GM23338 (cell line): ENCODE results near the gene PSMA7. TPM values are rescaled to one million over a fixed set of nuclear protein-coding genes. Genes with fewer than 3 reads are reported as not detected.

Source experiments
- ATAC-seq: fragments of 200-7000 bp; cut with Tn5 transposase; 3 replicates; pipeline ENCODE4 v1.9.1; 2020
- DNase-seq: peaks from one replicate; pipeline ENCODE4 v3.0.0-alpha.2; 2015; ENCODE audit warnings: low spot score
- H2AFZ ChIP-seq: fragments of 200-600 bp; sonication (generic); 2 replicates; pipeline ENCODE4 v1.8.0; 2016; ENCODE audit warnings: antibody characterized with exemption, mild to moderate bottlenecking, moderate library complexity
- H3F3A ChIP-seq: fragments of 200-600 bp; sonication (generic); replicated peaks from 2 replicates; pipeline ENCODE4 v1.8.0; 2017; ENCODE audit warnings: antibody characterized with exemption, mixed run types, low read depth
- H3K27ac ChIP-seq: fragments of 200-600 bp; sonication (generic); 2 replicates; pipeline ENCODE4 v1.6.1; 2016; ENCODE audit warnings: low read depth
- H3K27me3 ChIP-seq: fragments of 200-600 bp; sonication (generic); 2 replicates; pipeline ENCODE4 v1.8.0; 2016; ENCODE audit warnings: mild to moderate bottlenecking, mixed run types, moderate library complexity; ENCODE audit not compliant: insufficient read depth
- H3K36me3 ChIP-seq: fragments of 200-600 bp; sonication (generic); 2 replicates; pipeline ENCODE4 v1.8.0; 2016; ENCODE audit warnings: mild to moderate bottlenecking; ENCODE audit not compliant: insufficient read depth
- H3K4me1 ChIP-seq: fragments of 200-600 bp; sonication (generic); 2 replicates; pipeline ENCODE4 v1.8.0; 2016; ENCODE audit warnings: mild to moderate bottlenecking, moderate library complexity; ENCODE audit not compliant: insufficient read depth
- H3K4me2 ChIP-seq: fragments of 200-600 bp; sonication (generic); 2 replicates; pipeline ENCODE4 v1.7.1; 2017; ENCODE audit warnings: mixed run types
- H3K4me3 ChIP-seq: fragments of 200-600 bp; sonication (generic); 2 replicates; pipeline ENCODE4 v1.6.1; 2016; ENCODE audit warnings: mixed run types
- H3K79me2 ChIP-seq: fragments of 200-600 bp; sonication (generic); replicated peaks from 2 replicates; pipeline ENCODE4 v1.8.0; 2017; ENCODE audit warnings: mild to moderate bottlenecking; ENCODE audit not compliant: insufficient read depth
- H3K9me2 ChIP-seq: fragments of 200-600 bp; sonication (generic); 2 replicates; pipeline ENCODE4 v1.8.0; 2017; ENCODE audit not compliant: insufficient read depth
- H4K20me1 ChIP-seq: fragments of 200-600 bp; sonication (generic); replicated peaks from 2 replicates; pipeline ENCODE4 v1.8.0; 2017; ENCODE audit warnings: mild to moderate bottlenecking; ENCODE audit not compliant: insufficient read depth
- H3K27ac Mint-ChIP-seq: 2 replicates; pipeline ENCODE4 v1.8.0; 2020; ENCODE audit warnings: inconsistent platforms, mild to moderate bottlenecking, moderate library complexity, mixed read lengths
- H3K27me3 Mint-ChIP-seq: 3 replicates; pipeline ENCODE4 v1.8.0; 2022; ENCODE audit warnings: low read depth, mild to moderate bottlenecking, moderate library complexity, mixed read lengths, inconsistent platforms; ENCODE audit not compliant: insufficient read depth, poor library complexity
- H3K36me3 Mint-ChIP-seq: 3 replicates; pipeline ENCODE4 v1.8.0; 2021; ENCODE audit warnings: low read depth, mild to moderate bottlenecking, inconsistent platforms, moderate library complexity, mixed read lengths
- H3K4me1 Mint-ChIP-seq: 3 replicates; pipeline ENCODE4 v1.8.0; 2020; ENCODE audit warnings: mild to moderate bottlenecking, inconsistent platforms, mixed read lengths
- H3K4me3 Mint-ChIP-seq: 3 replicates; pipeline ENCODE4 v1.8.0; 2021; ENCODE audit warnings: moderate library complexity, mild to moderate bottlenecking, inconsistent platforms, mixed read lengths
- H3K9me3 Mint-ChIP-seq: 3 replicates; pipeline ENCODE4 v1.8.0; 2020; ENCODE audit warnings: moderate library complexity, mild to moderate bottlenecking, inconsistent platforms, mixed read lengths
- CREB1 ChIP-seq: fragments of 250-450 bp; sonication (Bioruptor Pico); IDR thresholded peaks from 2 replicates; pipeline ENCODE4 v1.5.0; 2020; ENCODE audit warnings: low read depth, mild to moderate bottlenecking, moderate library complexity
- EZH2 ChIP-seq: fragments of 200-600 bp; sonication (generic); IDR thresholded peaks from one replicate; pipeline ENCODE4 v1.8.0; 2017; ENCODE audit warnings: antibody characterized with exemption, mild to moderate bottlenecking, low read depth; ENCODE audit not compliant: unreplicated experiment
- EZH2phosphoT487 ChIP-seq: fragments of 200-600 bp; sonication (generic); IDR thresholded peaks from one replicate; pipeline ENCODE4 v1.8.1; 2018; ENCODE audit warnings: antibody characterized with exemption; ENCODE audit not compliant: unreplicated experiment
- JUNB ChIP-seq: IDR thresholded peaks from one replicate; pipeline ENCODE4 v1.6.1; 2016; ENCODE audit warnings: antibody characterized with exemption; ENCODE audit not compliant: unreplicated experiment
- POLR2AphosphoS5 ChIP-seq: IDR thresholded peaks from 2 replicates; pipeline ENCODE4 v1.6.1; 2016; ENCODE audit warnings: antibody characterized with exemption, low read depth
- REST ChIP-seq: IDR thresholded peaks from one replicate; pipeline ENCODE4 v1.6.1; 2018; ENCODE audit warnings: antibody characterized with exemption; ENCODE audit not compliant: unreplicated experiment
- STAT1 ChIP-seq: IDR thresholded peaks from one replicate; pipeline ENCODE4 v1.6.1; 2016; ENCODE audit warnings: antibody characterized with exemption; ENCODE audit not compliant: unreplicated experiment
- ZNF114 ChIP-seq: fragments of 250-450 bp; sonication (Bioruptor Pico); IDR thresholded peaks from 2 replicates; pipeline ENCODE4 v1.5.0; 2020; ENCODE audit warnings: mild to moderate bottlenecking, moderate library complexity
- ZNF331 ChIP-seq: fragments of 250-450 bp; sonication (Bioruptor Pico); IDR thresholded peaks from 2 replicates; pipeline ENCODE4 v1.5.0; 2020; ENCODE audit warnings: low read depth, mild to moderate bottlenecking, moderate library complexity
- ZNF462 ChIP-seq: fragments of 250-450 bp; sonication (Bioruptor Pico); IDR thresholded peaks from 2 replicates; pipeline ENCODE4 v1.5.0; 2020; ENCODE audit warnings: mild to moderate bottlenecking, moderate library complexity
- polyA plus RNA-seq: library from polyadenylated mRNA; unstranded; fragments of >200 nt; fragmentation: Nextera tagmentation; extraction: Ambion mirVana; gene quantifications from 2 replicates; pipeline ENCODE4 v1.2.1, GENCODE V29; 2016
- total RNA-seq: library from RNA; depleted of rRNA; stranded (reverse); fragments of >200 nt; shearing (Covaris generic); gene quantifications from 2 replicates; pipeline ENCODE4 v1.2.3, GENCODE V29; 2014
- TF ChIP-seq, protein P1 (sequence below): IDR thresholded peaks from 2 replicates; pipeline ENCODE4 v1.6.1; 2016; ENCODE audit warnings: antibody characterized with exemption
- TF ChIP-seq, protein P2 (sequence below), 2 experiments: fragments of 200-600 bp in 1 of 2; sonication (generic) in 1 of 2; conservative IDR thresholded peaks; 2 replicates each; pipeline versions ENCODE4 v1.5.1 to v1.6.1; 2016 to 2017; ENCODE audit warnings: antibody characterized with exemption in 2 of 2, low read depth in 2 of 2, mild to moderate bottlenecking in 2 of 2, moderate library complexity in 1 of 2

Gene PSMA7
- total and polyA plus RNA-seq, 2 experiments from 2014 or later = 357 to 628 TPM

DNA sequence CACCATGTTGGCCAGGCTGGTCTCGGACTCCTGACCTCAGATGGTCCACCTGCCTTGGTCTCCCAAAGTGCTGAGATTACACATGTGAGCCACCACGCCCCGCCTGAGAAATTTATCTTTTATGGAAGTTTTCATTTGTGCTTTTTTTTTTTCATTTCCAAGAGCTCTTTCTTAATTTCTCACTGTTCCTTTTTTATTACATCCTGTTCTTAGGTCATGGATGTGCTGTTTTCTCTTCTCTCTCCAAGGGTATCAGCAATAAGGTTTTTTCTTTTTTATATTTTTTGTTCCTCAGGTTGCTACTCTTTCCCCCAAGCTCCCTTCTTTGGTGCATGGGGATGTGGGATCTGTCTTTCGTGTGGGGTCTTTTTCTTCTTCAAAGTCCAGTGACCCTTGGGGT is 42.1 kb downstream of the PSMA7 start (continued):
- TF ChIP-seq ZNF462 (CRISPR knock-in tag) (no peak), EZH2phosphoT487 (no peak), JUNB (no peak)

DNA sequence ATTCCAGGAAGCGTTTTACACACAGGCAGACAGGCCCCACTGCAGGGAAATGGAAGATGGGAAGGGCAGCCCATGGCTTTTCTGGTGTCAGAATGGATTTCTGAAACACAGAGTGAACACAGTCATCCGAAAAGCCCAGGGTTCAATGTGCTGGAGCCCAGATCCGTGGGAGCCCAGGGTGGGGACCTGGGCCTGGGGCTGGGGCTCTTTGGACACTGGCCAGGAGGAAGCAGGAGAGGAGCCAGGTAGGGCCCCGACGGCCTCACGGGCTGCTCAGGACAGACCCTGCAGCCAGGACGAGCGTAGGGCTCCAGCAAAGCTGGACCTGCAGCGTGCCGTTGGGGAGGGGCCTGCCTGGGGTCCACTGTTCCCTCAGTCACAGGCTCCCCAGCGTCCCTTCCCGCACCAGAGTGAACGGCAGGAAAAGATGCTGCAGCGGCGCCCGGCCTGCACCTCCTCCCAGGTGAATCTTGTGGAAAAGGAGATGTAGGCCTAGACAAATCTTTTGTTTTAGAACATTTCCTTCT is 45.2 kb downstream of the PSMA7 start:
- H3F3A ChIP-seq = no peaks in the 10 kb centered on the region
- no peak overlapping the region; the same call in 1 of the 2 replicates for H2AFZ ChIP-seq
- no peaks in the 10 kb centered on the region for H3K9me2 ChIP-seq
- no peaks in the 10 kb centered on the region for H3K79me2 ChIP-seq
- no peak overlapping the region for H3K4me2 ChIP-seq
- no peaks in the 10 kb centered on the region; the same call in 2 of the 3 replicates for H3K36me3 Mint-ChIP-seq
- no peaks in the 10 kb centered on the region; the same call in 2 of the 3 replicates for H3K4me1 Mint-ChIP-seq
- H3K27ac Mint-ChIP-seq = no peak overlapping the region
- no peak overlapping the region for H3K4me3 Mint-ChIP-seq
- no peaks in the 10 kb centered on the region; the same call in 2 of the 3 replicates for H3K9me3 Mint-ChIP-seq
- H3K4me3 ChIP-seq = no peak overlapping the region
- ATAC-seq (peak; percentile 68), DNase-seq (peak; percentile 33)
- no peaks in the 10 kb centered on the region for H3K4me1 ChIP-seq
- H3K27me3 Mint-ChIP-seq = peaks cover 8% of the 10 kb centered on the region
- TF ChIP-seq EZH2phosphoT487 (no peak), EZH2 (no peak), CREB1 (CRISPR knock-in tag) (no peak), ZNF114 (no peak), ZNF331 (CRISPR knock-in tag) (no peak), POLR2AphosphoS5 (no peak), JUNB (no peak), REST (no peak), STAT1 (no peak)
- TF ChIP-seq, protein P1, sequence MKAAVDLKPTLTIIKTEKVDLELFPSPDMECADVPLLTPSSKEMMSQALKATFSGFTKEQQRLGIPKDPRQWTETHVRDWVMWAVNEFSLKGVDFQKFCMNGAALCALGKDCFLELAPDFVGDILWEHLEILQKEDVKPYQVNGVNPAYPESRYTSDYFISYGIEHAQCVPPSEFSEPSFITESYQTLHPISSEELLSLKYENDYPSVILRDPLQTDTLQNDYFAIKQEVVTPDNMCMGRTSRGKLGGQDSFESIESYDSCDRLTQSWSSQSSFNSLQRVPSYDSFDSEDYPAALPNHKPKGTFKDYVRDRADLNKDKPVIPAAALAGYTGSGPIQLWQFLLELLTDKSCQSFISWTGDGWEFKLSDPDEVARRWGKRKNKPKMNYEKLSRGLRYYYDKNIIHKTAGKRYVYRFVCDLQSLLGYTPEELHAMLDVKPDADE = no peak
- TF ChIP-seq, protein P2, sequence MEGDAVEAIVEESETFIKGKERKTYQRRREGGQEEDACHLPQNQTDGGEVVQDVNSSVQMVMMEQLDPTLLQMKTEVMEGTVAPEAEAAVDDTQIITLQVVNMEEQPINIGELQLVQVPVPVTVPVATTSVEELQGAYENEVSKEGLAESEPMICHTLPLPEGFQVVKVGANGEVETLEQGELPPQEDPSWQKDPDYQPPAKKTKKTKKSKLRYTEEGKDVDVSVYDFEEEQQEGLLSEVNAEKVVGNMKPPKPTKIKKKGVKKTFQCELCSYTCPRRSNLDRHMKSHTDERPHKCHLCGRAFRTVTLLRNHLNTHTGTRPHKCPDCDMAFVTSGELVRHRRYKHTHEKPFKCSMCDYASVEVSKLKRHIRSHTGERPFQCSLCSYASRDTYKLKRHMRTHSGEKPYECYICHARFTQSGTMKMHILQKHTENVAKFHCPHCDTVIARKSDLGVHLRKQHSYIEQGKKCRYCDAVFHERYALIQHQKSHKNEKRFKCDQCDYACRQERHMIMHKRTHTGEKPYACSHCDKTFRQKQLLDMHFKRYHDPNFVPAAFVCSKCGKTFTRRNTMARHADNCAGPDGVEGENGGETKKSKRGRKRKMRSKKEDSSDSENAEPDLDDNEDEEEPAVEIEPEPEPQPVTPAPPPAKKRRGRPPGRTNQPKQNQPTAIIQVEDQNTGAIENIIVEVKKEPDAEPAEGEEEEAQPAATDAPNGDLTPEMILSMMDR (conservative IDR thresholded peaks at IDR 0.05; ENCODE audit: low read depth in 2 of 2) = no peak
- H3K27ac ChIP-seq = no peak overlapping the region
- no peaks in the 10 kb centered on the region for H3K27me3 ChIP-seq
- no peaks in the 10 kb centered on the region for H3K36me3 ChIP-seq
- no peaks in the 10 kb centered on the region for H4K20me1 ChIP-seq
